ENCODE results near the gene PEX3.

The PEX3 gene

GRCh38 chr6:143451531-143451930 lies 926 bp downstream of the PEX3 start:
- no peak overlapping the region for H3K27ac ChIP-seq (ENCODE audit: low read length)
- H3K9ac ChIP-seq (ENCODE audit: low read length): peak overlapping the region; percentile 65; the same call in 1 of the 2 replicates
- H4K20me1 ChIP-seq (ENCODE audit: insufficient read depth, low read length): no peaks in the 10 kb centered on the region
- H3K9me3 ChIP-seq (replicated peaks; ENCODE audit: insufficient read depth, low read length): no peaks in the 10 kb centered on the region
- H2AFZ ChIP-seq (ENCODE audit: low read length): peak overlapping the region; percentile 81
- TF ChIP-seq CTCF (IDR thresholded peaks at IDR 0.05; ENCODE audit: low read length) (no peak), EZH2phosphoT487 (IDR thresholded peaks at IDR 0.05; ENCODE audit: low read length) (no peak), EZH2 (optimal IDR thresholded peaks at IDR 0.05; ENCODE audit: low read depth, low read length) (no peak)
- no peak for DNase-seq
- no peaks in the 10 kb centered on the region for H3K27me3 ChIP-seq (replicated peaks; ENCODE audit: insufficient read depth, low read length)
- H3K9me2 ChIP-seq (replicated peaks; ENCODE audit: insufficient read depth, low read length): no peaks in the 10 kb centered on the region
- no peaks in the 10 kb centered on the region; the same call in 1 of the 2 replicates for H3K4me1 ChIP-seq (ENCODE audit: low read length)
- peaks cover 19% of the 10 kb centered on the region for H3K79me2 ChIP-seq (ENCODE audit: low read length)
- H3K4me3 ChIP-seq (ENCODE audit: low read length): peak overlapping the region; percentile 76
- no peaks in the 10 kb centered on the region for H3F3A ChIP-seq (ENCODE audit: insufficient read depth, low read length)
- H3K4me2 ChIP-seq (ENCODE audit: low read depth, low read length): peak overlapping the region; percentile 70
- H3K36me3 ChIP-seq (replicated peaks; ENCODE audit: insufficient read depth, low read length): no peaks in the 10 kb centered on the region

GRCh38 chr6:143457563-143458359 lies 7.2 kb downstream of the PEX3 start:
- H3F3A ChIP-seq (ENCODE audit: insufficient read depth, low read length): no peaks in the 10 kb centered on the region
- no peaks in the 10 kb centered on the region for H3K9me2 ChIP-seq (replicated peaks; ENCODE audit: insufficient read depth, low read length)
- no peak overlapping the region for H3K4me3 ChIP-seq (ENCODE audit: low read length)
- TF ChIP-seq EZH2 (optimal IDR thresholded peaks at IDR 0.05; ENCODE audit: low read depth, low read length): no peak
- TF ChIP-seq CTCF (IDR thresholded peaks at IDR 0.05; ENCODE audit: low read length): no peak
- TF ChIP-seq EZH2phosphoT487 (IDR thresholded peaks at IDR 0.05; ENCODE audit: low read length): no peak
- no peak for DNase-seq
- no peak overlapping the region for H3K4me2 ChIP-seq (ENCODE audit: low read depth, low read length)
- no peaks in the 10 kb centered on the region for H3K36me3 ChIP-seq (replicated peaks; ENCODE audit: insufficient read depth, low read length)
- H2AFZ ChIP-seq (ENCODE audit: low read length): no peak overlapping the region
- H3K27me3 ChIP-seq (replicated peaks; ENCODE audit: insufficient read depth, low read length): no peaks in the 10 kb centered on the region
- H3K27ac ChIP-seq (ENCODE audit: low read length): no peak overlapping the region
- no peaks in the 10 kb centered on the region for H3K4me1 ChIP-seq (ENCODE audit: low read length)
- no peaks in the 10 kb centered on the region for H4K20me1 ChIP-seq (ENCODE audit: insufficient read depth, low read length)
- H3K9me3 ChIP-seq (replicated peaks; ENCODE audit: insufficient read depth, low read length): no peaks in the 10 kb centered on the region
- H3K79me2 ChIP-seq (ENCODE audit: low read length): no peaks in the 10 kb centered on the region
- no peak overlapping the region for H3K9ac ChIP-seq (ENCODE audit: low read length)

GRCh38 chr6:143465546-143465945 lies 14.9 kb downstream of the PEX3 start:
- Histone ChIP-seq H3F3A (ENCODE audit: insufficient read depth, low read length) (no peaks in the 10 kb centered on the region), H3K9ac (ENCODE audit: low read length) (no peak overlapping the region), H3K9me3 (replicated peaks; ENCODE audit: insufficient read depth, low read length) (no peaks in the 10 kb centered on the region), H2AFZ (ENCODE audit: low read length) (no peak overlapping the region), H4K20me1 (ENCODE audit: insufficient read depth, low read length) (no peaks in the 10 kb centered on the region), H3K27me3 (replicated peaks; ENCODE audit: insufficient read depth, low read length) (no peaks in the 10 kb centered on the region), H3K4me2 (ENCODE audit: low read depth, low read length) (no peak overlapping the region), H3K4me1 (ENCODE audit: low read length) (no peaks in the 10 kb centered on the region), H3K36me3 (replicated peaks; ENCODE audit: insufficient read depth, low read length) (no peaks in the 10 kb centered on the region), H3K27ac (ENCODE audit: low read length) (no peak overlapping the region), H3K4me3 (ENCODE audit: low read length) (no peak overlapping the region), H3K79me2 (ENCODE audit: low read length) (no peaks in the 10 kb centered on the region), H3K9me2 (replicated peaks; ENCODE audit: insufficient read depth, low read length) (no peaks in the 10 kb centered on the region)
- no peak for DNase-seq
- TF ChIP-seq CTCF (IDR thresholded peaks at IDR 0.05; ENCODE audit: low read length) (no peak), EZH2phosphoT487 (IDR thresholded peaks at IDR 0.05; ENCODE audit: low read length) (no peak), EZH2 (optimal IDR thresholded peaks at IDR 0.05; ENCODE audit: low read depth, low read length) (no peak)

All from MM.1S (cell line).